A204.1 (cell line): Measurements from ENCODE around the gene CKB.
"Not testable (repeated sequence)": the region's sequence is repeated elsewhere in the genome, so short reads cannot be mapped to it uniquely, and the experiment has no call there.

Source experiments
- FAIRE-seq: peaks from 2 replicates; lab custom pipeline; 2012; peaks lifted over from hg19 to GRCh38; lab: Jason Lieb, UNC

The CKB gene

GRCh38 chr14:103526247-103526913 is 3.8 kb upstream of the CKB start:
- no peak for FAIRE-seq

GRCh38 chr14:103525430-103526246 is 3.0 kb upstream of the CKB start:
- not testable (repeated sequence) for FAIRE-seq

- no peak for FAIRE-seq
Observed at GRCh38 chr14:103524002-103524935, 1.6 kb upstream of the CKB start.

- FAIRE-seq: no peak
Observed at GRCh38 chr14:103523575-103523954, 935 bp upstream of the CKB start.

GRCh38 chr14:103521951-103522563 is 573 bp downstream of the CKB start:
- FAIRE-seq: no peak

- no peak for FAIRE-seq
Observed at GRCh38 chr14:103521438-103521950, 1.1 kb downstream of the CKB start.

GRCh38 chr14:103520657-103521437 is 1.8 kb downstream of the CKB start:
- FAIRE-seq: no peak

GRCh38 chr14:103520269-103520656 is 2.4 kb downstream of the CKB start:
- FAIRE-seq: no peak

GRCh38 chr14:103519837-103520212 is 2.8 kb downstream of the CKB start:
- FAIRE-seq: no peak

GRCh38 chr14:103519043-103519836 is 3.4 kb downstream of the CKB start:
- no peak for FAIRE-seq

- no peak for FAIRE-seq
Observed at GRCh38 chr14:103518422-103519042, 4.1 kb downstream of the CKB start.

- no peak for FAIRE-seq
Observed at GRCh38 chr14:103517721-103518421, 4.8 kb downstream of the CKB start.

GRCh38 chr14:103517174-103517566 is 5.5 kb downstream of the CKB start:
- FAIRE-seq: no peak

GRCh38 chr14:103516426-103517173 is 6.0 kb downstream of the CKB start:
- no peak for FAIRE-seq

GRCh38 chr14:103514596-103515421 is 7.8 kb downstream of the CKB start:
- FAIRE-seq: no peak

GRCh38 chr14:103512701-103513611 is 9.7 kb downstream of the CKB start:
- FAIRE-seq: no peak

- FAIRE-seq: not testable (repeated sequence)
Observed at GRCh38 chr14:103512180-103512579, 10.4 kb downstream of the CKB start.
